Measurements from ENCODE around the gene HTR6. TPM values are rescaled to one million over a fixed set of nuclear protein-coding genes. Genes with fewer than 3 reads are reported as not detected.

HTR6 gene
- total and polyA plus RNA-seq, 2 experiments from 2014 or later, result not detected

DNA sequence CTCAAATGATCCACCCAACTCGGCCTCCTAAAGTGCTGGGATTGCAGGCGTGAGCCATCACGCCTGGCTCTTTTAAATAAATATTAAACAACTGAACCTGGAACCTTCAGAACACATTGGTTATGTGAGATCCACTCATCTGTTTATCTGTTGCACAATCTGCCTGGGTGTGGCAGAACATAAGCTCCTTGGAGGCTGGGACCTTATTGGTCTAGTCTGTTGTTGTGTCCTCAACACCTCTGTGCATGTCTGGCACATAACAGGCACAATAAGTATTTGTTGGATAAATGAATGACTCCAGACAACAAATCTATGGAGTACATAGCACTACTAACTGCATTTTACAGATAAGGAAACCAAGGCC is 24.7 kb upstream of the HTR6 start:
- Histone ChIP-seq H3K27ac (no peak overlapping the region), H3K4me1 (ENCODE audit: low read depth) (no peaks in the 10 kb centered on the region), H3K9me3 (ENCODE audit: low read depth) (no peaks in the 10 kb centered on the region), H3K27me3 (peaks cover 45% of the 10 kb centered on the region), H3K4me3 (no peak overlapping the region), H3K36me3 (no peaks in the 10 kb centered on the region)
- TF ChIP-seq CTCF (IDR thresholded peaks at IDR 0.05; ENCODE audit: low read depth, low read length), result no peak
- no peak for DNase-seq (ENCODE audit: low read depth in 1 of 2, low spot score in 1 of 2)

- Histone ChIP-seq H3K27ac (no peak overlapping the region), H3K4me1 (ENCODE audit: low read depth) (no peaks in the 10 kb centered on the region), H3K36me3 (no peaks in the 10 kb centered on the region), H3K9me3 (ENCODE audit: low read depth) (no peaks in the 10 kb centered on the region), H3K27me3 (peaks cover 51% of the 10 kb centered on the region), H3K4me3 (no peak overlapping the region)
- DNase-seq (ENCODE audit: low read depth in 1 of 2, low spot score in 1 of 2), result peak in 1 of 2 donors; percentile 63
- TF ChIP-seq CTCF (IDR thresholded peaks at IDR 0.05; ENCODE audit: low read depth, low read length), result no peak
Measured at GRCh38 chr1:19640363-19641316, 24.0 kb upstream of the HTR6 start.

DNA sequence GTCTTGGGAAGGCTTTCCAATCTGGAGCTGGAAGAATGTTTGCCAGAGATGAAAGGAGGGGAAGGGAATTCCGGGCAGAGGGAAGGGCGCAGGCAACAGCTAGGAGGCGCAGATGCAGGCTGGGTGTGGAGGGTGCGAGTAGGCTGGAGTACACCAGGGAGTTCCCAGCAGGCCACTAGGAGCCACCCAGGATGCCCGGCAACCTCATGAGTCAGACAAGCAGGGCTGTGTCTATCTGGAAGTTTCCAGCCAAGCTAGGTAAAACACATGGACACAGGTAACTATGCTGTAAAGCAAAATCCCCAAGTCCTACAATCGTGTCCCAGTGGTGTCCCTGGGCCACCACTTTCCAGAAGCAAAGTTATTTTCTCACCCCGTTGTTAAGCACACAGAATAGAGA is 21.6 kb upstream of the HTR6 start:
- H3K4me3 ChIP-seq, result no peak overlapping the region
- H3K27me3 ChIP-seq, result peaks cover 71% of the 10 kb centered on the region
- no peaks in the 10 kb centered on the region for H3K9me3 ChIP-seq (ENCODE audit: low read depth)
- no peak overlapping the region for H3K27ac ChIP-seq
- no peaks in the 10 kb centered on the region for H3K4me1 ChIP-seq (ENCODE audit: low read depth)
- H3K36me3 ChIP-seq, result no peaks in the 10 kb centered on the region
- no peak for DNase-seq (ENCODE audit: low read depth in 1 of 2, low spot score in 1 of 2)
- TF ChIP-seq CTCF (IDR thresholded peaks at IDR 0.05; ENCODE audit: low read depth, low read length), result no peak

GRCh38 chr1:19643602-19644394 is 20.9 kb upstream of the HTR6 start, which contains the start of gene NBL1:
TSS of gene NBL1 (plus strand) at chr1:19644311. CDS start at chr1:19655031, 10,720 bp downstream.
- Histone ChIP-seq H3K27ac (no peak within 1 kb of the TSS), H3K4me3 (peak within 1 kb of the TSS; percentile 51), H3K9me3 (ENCODE audit: low read depth) (no peaks in the 10 kb centered on the region), H3K27me3 (peaks cover 71% of the 10 kb centered on the region), H3K4me1 (ENCODE audit: low read depth) (no peaks in the 10 kb centered on the region), H3K36me3 (no peaks in the 10 kb centered on the region)
- TF ChIP-seq CTCF (IDR thresholded peaks at IDR 0.05; ENCODE audit: low read depth, low read length), result no peak
- DNase-seq (ENCODE audit: low read depth in 1 of 2, low spot score in 1 of 2), result peak; percentile 55 to 83

DNA sequence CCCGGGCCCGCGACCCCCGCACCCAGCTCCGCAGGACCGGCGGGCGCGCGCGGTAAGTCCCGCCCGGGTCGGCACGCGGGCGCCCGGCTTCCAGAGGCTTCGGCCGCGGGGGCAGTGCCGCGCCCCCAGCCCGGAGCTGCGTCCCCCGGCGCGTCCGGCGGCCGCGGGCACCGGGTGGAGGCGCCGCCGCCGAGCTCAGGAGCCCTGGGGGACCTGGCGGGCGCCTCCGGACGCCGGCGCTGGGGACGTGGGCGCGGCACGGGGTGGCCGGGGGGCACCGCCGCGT is 20.3 kb upstream of the HTR6 start:
- Histone ChIP-seq H3K9me3 (ENCODE audit: low read depth) (no peaks in the 10 kb centered on the region), H3K36me3 (no peaks in the 10 kb centered on the region), H3K27ac (no peak overlapping the region), H3K4me1 (ENCODE audit: low read depth) (no peaks in the 10 kb centered on the region), H3K27me3 (peaks cover 71% of the 10 kb centered on the region), H3K4me3 (peak overlapping the region; percentile 51)
- no peak for TF ChIP-seq CTCF (IDR thresholded peaks at IDR 0.05; ENCODE audit: low read depth, low read length)
- peak in 1 of 2 donors; percentile 41 for DNase-seq (ENCODE audit: low read depth in 1 of 2, low spot score in 1 of 2)
